HG03342 (cell line): ENCODE results near the gene ST6GALNAC6.
"Not testable (repeated sequence)": the region's sequence is repeated elsewhere in the genome, so short reads cannot be mapped to it uniquely, and the experiment has no call there.

Source experiments
- ATAC-seq: cut with Tn5 transposase; IDR thresholded peaks from one replicate; pipeline ENCODE4 v1.9.1; 2021; ENCODE audit warnings: mild to moderate bottlenecking, moderate library complexity; ENCODE audit not compliant: unreplicated experiment

ST6GALNAC6 gene

DNA sequence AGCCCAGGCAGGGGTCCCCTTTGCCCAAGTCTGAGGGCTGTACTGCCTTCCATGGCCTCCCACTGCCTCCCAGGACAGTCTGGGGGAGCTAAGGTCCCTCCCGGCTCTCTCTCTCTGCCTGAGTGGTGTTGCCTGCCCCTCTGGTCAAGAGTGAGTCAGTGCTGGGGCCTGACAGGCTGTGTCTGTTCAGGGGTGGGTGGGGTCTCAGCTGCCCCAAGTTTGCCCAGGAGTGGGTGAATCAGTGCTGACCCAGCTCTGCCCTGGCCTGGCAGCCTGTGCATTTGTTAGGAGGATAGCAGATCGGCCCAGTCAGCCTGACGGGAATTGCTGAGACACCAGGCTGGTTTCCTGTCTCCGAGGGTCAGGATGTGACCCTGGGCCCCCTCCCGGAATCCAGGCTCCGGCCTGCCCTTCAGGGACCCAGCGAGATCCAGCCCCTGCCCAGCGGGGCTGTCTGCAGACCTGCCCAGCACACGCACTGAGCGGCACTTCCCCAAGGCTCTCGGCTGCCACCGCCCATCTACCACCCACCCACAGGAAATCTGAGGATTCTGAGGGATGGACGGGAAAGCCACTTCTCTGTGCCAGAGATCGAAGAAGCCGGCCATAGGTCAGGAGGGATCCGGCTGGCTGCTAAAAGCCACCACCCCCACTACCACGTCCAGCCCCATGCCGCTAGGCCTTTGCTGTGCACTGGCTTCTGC, 60.9 kb downstream of the ST6GALNAC6 start:
- ATAC-seq = no peak

DNA sequence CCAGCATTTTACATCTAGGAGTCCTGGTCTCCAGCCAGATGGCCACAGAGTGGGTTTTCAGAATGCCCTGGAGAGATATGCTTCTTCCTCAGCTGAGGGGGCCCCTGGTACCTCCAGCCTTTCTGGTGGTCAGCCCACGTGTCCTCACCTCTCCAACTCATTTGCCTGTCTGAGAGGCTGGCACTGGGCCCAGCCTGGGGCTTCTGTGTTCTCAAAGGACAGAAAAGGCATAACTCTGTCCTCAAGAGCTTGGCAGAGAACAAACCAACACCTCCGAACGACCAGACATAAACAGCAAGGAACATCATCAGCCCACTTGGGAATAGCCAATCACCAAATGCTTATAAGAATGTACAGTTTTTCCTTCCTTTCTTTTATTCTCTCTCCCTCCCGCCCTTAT, 62.1 kb downstream of the ST6GALNAC6 start:
- ATAC-seq = no peak

DNA sequence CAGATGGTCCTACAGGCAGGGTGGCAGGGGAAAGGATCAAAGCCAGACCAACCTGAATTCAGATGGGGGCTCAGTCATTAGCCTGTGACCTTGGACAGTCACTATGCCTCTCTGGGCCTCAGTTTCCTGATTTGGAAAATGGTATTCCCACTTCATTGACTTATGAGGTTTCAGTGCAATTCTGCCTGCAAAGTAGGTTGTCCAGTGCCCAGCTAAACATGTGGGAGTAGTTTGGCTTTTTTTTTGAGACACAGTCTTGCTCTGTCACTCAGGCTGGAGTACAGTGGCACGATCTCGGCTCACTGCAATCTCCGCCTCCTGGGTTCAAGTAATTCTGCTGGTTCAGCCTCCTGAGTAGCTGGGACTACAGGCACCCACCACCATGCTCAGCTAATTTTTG, 62.8 kb downstream of the ST6GALNAC6 start:
- ATAC-seq = not testable (repeated sequence)

DNA sequence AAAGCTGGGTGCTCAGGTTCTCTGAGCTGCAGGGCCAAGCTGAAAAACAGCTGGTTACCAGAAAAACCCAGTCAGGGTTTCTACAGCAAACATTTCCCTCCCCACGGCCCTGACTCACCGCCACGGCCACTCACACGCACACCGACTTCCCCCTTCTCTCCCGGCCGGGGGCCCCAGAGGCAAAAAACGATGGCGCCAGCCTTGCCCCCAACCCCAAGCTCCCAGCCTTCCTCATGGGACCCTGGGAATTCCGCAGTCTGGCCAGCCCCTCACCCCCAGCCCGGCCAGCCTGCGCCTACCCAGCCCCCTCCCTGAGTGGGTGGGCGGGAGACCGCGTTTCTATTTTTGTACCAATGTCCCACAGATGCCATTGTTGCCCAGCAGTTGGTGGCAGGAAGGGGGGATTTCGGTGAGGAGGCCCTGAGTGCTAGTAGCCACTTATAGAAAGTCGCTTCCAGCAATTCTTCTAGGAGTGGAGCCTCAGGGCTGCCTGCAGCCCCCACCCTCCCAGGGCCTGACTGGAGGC, 63.3 kb downstream of the ST6GALNAC6 start:
- ATAC-seq = no peak
